Liver (tissue), 9 donors: ENCODE measurements around the gene LIPC. TPM values are rescaled to one million over a fixed set of nuclear protein-coding genes. Genes with fewer than 3 reads are reported as not detected.

ENCODE experiments used
- DNase-seq: peaks from one replicate; pipeline ENCODE4 v3.0.0-alpha.2; 2017; ENCODE audit warnings: low spot score
- H3K27ac ChIP-seq, 2 donors: one replicate each; pipeline ENCODE4 v1.7.0; 2013; ENCODE audit warnings: inconsistent platforms in 2 of 2, low read length in 2 of 2, control low read depth in 1 of 2, low read depth in 1 of 2, mild to moderate bottlenecking in 1 of 2
- H3K27me3 ChIP-seq, 4 donors: one replicate each; pipeline versions ENCODE4 v1.6.1 to v1.7.0; 2013; ENCODE audit warnings: low read length in 3 of 4, inconsistent platforms in 1 of 4, mild to moderate bottlenecking in 1 of 4, moderate library complexity in 1 of 4; ENCODE audit not compliant: control insufficient read depth in 4 of 4, insufficient read depth in 4 of 4
- H3K36me3 ChIP-seq, 4 donors: one replicate each; pipeline versions ENCODE4 v1.6.1 to v1.7.0; 2013; ENCODE audit warnings: low read length in 3 of 4, mild to moderate bottlenecking in 3 of 4, low read depth in 1 of 4, moderate library complexity in 1 of 4; ENCODE audit not compliant: control insufficient read depth in 4 of 4, insufficient read depth in 3 of 4
- H3K4me1 ChIP-seq, 4 donors: one replicate each; pipeline versions ENCODE4 v1.6.1 to v1.7.0; 2013; ENCODE audit warnings: low read length in 3 of 4, mild to moderate bottlenecking in 3 of 4, moderate library complexity in 1 of 4; ENCODE audit not compliant: control insufficient read depth in 4 of 4, insufficient read depth in 4 of 4
- H3K4me3 ChIP-seq, 3 donors: one replicate each; pipeline versions ENCODE4 v1.6.1 to v1.7.0; 2013; ENCODE audit warnings: low read length in 3 of 3, control low read depth in 1 of 3, low read depth in 1 of 3, mild to moderate bottlenecking in 1 of 3
- H3K9ac ChIP-seq, 2 donors: one replicate each; pipeline ENCODE4 v1.7.0; 2013; ENCODE audit warnings: low read length in 2 of 2, mild to moderate bottlenecking in 2 of 2, moderate library complexity in 2 of 2, control low read depth in 1 of 2, low read depth in 1 of 2
- H3K9me3 ChIP-seq, 4 donors: one replicate each; pipeline versions ENCODE4 v1.6.1 to v1.7.0; 2013; ENCODE audit warnings: low read length in 3 of 4; ENCODE audit not compliant: control insufficient read depth in 4 of 4
- ATF3 ChIP-seq: IDR thresholded peaks from 2 replicates; pipeline ENCODE4 v1.6.1; 2016; ENCODE audit warnings: antibody characterized with exemption
- CTCF ChIP-seq: fragments of 150-350 bp; IDR thresholded peaks from 2 replicates; pipeline ENCODE4 v1.5.1; 2017; ENCODE audit warnings: improper control_type of control experiment, low read depth, low read length; ENCODE audit not compliant: missing input control
- FOXA1 ChIP-seq: IDR thresholded peaks from 2 replicates; pipeline ENCODE4 v1.6.1; 2016; ENCODE audit warnings: antibody characterized with exemption
- HNF4A ChIP-seq, 2 donors: conservative IDR thresholded peaks; 2 replicates each; pipeline ENCODE4 v1.6.1; 2016; ENCODE audit warnings: antibody characterized with exemption in 2 of 2, mild to moderate bottlenecking in 2 of 2
- HNF4G ChIP-seq: IDR thresholded peaks from 2 replicates; pipeline ENCODE4 v1.6.1; 2016; ENCODE audit warnings: antibody characterized with exemption
- JUND ChIP-seq, 2 donors: IDR thresholded peaks; 2 replicates each; pipeline ENCODE4 v1.6.1; 2016; ENCODE audit warnings: antibody characterized with exemption in 2 of 2
- MAX ChIP-seq: IDR thresholded peaks from 2 replicates; pipeline ENCODE4 v1.6.1; 2016; ENCODE audit warnings: antibody characterized with exemption
- RAD21 ChIP-seq, 2 donors: IDR thresholded peaks; 2 replicates each; pipeline ENCODE4 v1.6.1; 2016; ENCODE audit warnings: antibody characterized with exemption in 2 of 2, mild to moderate bottlenecking in 2 of 2
- REST ChIP-seq: IDR thresholded peaks from 2 replicates; pipeline ENCODE4 v1.6.1; 2016; ENCODE audit warnings: antibody characterized with exemption, mild to moderate bottlenecking
- RXRA ChIP-seq, 2 donors: IDR thresholded peaks; 2 replicates each; pipeline ENCODE4 v1.6.1; 2017 to 2018; ENCODE audit warnings: antibody characterized with exemption in 2 of 2, mild to moderate bottlenecking in 1 of 2
- SP1 ChIP-seq: IDR thresholded peaks from 2 replicates; pipeline ENCODE4 v1.6.1; 2018; ENCODE audit warnings: antibody characterized with exemption, mild to moderate bottlenecking
- TAF1 ChIP-seq: conservative IDR thresholded peaks from 2 replicates; pipeline ENCODE4 v1.6.1; 2016; ENCODE audit warnings: antibody characterized with exemption, mild to moderate bottlenecking
- YY1 ChIP-seq: IDR thresholded peaks from 2 replicates; pipeline ENCODE4 v1.6.1; 2016; ENCODE audit warnings: antibody characterized with exemption, mild to moderate bottlenecking
- WGBS: extraction: QIAGEN DNeasy Blood & Tissue Kit; methylation state at CpG from one replicate; pipeline ENCODE4 v1.1.7; 2013; 5-methylcytosine and 5-hydroxymethylcytosine counted together
- polyA plus RNA-seq, 2 donors: library from polyadenylated mRNA; stranded (reverse) in 1 of 2; unstranded in 1 of 2; fragments of 200-250 nt in 1 of 2; fragments of >200 nt in 1 of 2; fragmentation: Nextera tagmentation in 1 of 2; extraction: Ambion mirVana in 1 of 2; gene quantifications; one replicate each; pipeline versions ENCODE4 v1.2.1 to v1.2.3, GENCODE V29; 2013 to 2015
- total RNA-seq, 2 donors: library from RNA; depleted of rRNA; stranded (reverse); fragments of >200 nt; gene quantifications; one replicate each; pipeline ENCODE4 v1.2.3, GENCODE V29; 2014
- donor health status: healthy.
- donor health status: healthy.
- donor health status: healthy.
- donor health status: healthy.
- donor health status: healthy.

Gene LIPC
- total and polyA plus RNA-seq, 4 donors = 60.1 to 268 (median 131) TPM

- DNase-seq = no peak
Measured at GRCh38 chr15:58463815-58464650, 32.2 kb downstream of the LIPC start.

GRCh38 chr15:58465070-58465469 is 33.3 kb downstream of the LIPC start:
- Histone ChIP-seq H3K36me3 (no peaks in the 10 kb centered on the region), H3K9me3 (no peaks in the 10 kb centered on the region), H3K4me3 (no peak overlapping the region), H3K27ac (peak overlapping the region; percentile 74 to 85), H3K4me1 (peaks cover 11 to 59% (median 38%) of the 10 kb centered on the region in 4 donors), H3K9ac (no peak overlapping the region), H3K27me3 (no peaks in the 10 kb centered on the region)
- TF ChIP-seq RXRA (IDR thresholded peaks at IDR 0.05) (peak in 1 of 2 donors; percentile 5), SP1 (no peak), CTCF (no peak), HNF4A (conservative IDR thresholded peaks at IDR 0.05) (peak; percentile 54 to 75), JUND (IDR thresholded peaks at IDR 0.05) (no peak), REST (no peak), TAF1 (no peak), MAX (no peak), HNF4G (peak; percentile 21), YY1 (no peak), FOXA1 (no peak), RAD21 (IDR thresholded peaks at IDR 0.05) (peak in 1 of 2 donors; percentile 19)
- DNase-seq = no peak

More at GRCh38 chr15:58463815-58464650, 32.2 kb downstream of the LIPC start:
- no peaks in the 10 kb centered on the region for H3K27me3 ChIP-seq
- peak overlapping the region; percentile 1 to 22 for H3K27ac ChIP-seq
- no peak overlapping the region for H3K9ac ChIP-seq
- TF ChIP-seq ATF3 (no peak), JUND (IDR thresholded peaks at IDR 0.05) (no peak), HNF4A (conservative IDR thresholded peaks at IDR 0.05) (no peak)
- H3K9me3 ChIP-seq = no peaks in the 10 kb centered on the region
- peaks cover 14 to 58% (median 35%) of the 10 kb centered on the region in 4 donors for H3K4me1 ChIP-seq
- H3K36me3 ChIP-seq = no peaks in the 10 kb centered on the region
- 70% methylated on average over 6 of the region's 6 CpGs for WGBS
- H3K4me3 ChIP-seq = no peak overlapping the region
